Superior temporal gyrus (tissue), 1 donor: Measurements from ENCODE around the gene VPS26B.
A peak's percentile ranks its signal among the peaks of the same experiment; 100 is the strongest.
"Not testable (repeated sequence)": the region's sequence is repeated elsewhere in the genome, so short reads cannot be mapped to it uniquely, and the experiment has no call there.

Experiments used
- DNase-seq: peaks from one replicate; pipeline ENCODE4 v3.0.0-alpha.2; 2016; ENCODE audit errors: extremely low spot score

Gene VPS26B

GRCh38 chr11:134231958-134232659 is 7.6 kb downstream of the VPS26B start:
- no peak for DNase-seq

GRCh38 chr11:134233729-134234179 is 9.3 kb downstream of the VPS26B start:
- DNase-seq, result no peak

- DNase-seq, result no peak
These were observed 10.9 kb downstream of the VPS26B start for GRCh38 chr11:134235399-134235798.

- DNase-seq, result no peak
These were observed 12.5 kb downstream of the VPS26B start for GRCh38 chr11:134236834-134237556.

GRCh38 chr11:134237557-134237922 is 13.1 kb downstream of the VPS26B start:
- no peak for DNase-seq

GRCh38 chr11:134238956-134239355 is 14.5 kb downstream of the VPS26B start:
- no peak for DNase-seq

- DNase-seq, result no peak
These were observed 16.1 kb downstream of the VPS26B start for GRCh38 chr11:134240592-134240991.

- no peak for DNase-seq
These were observed 17.9 kb downstream of the VPS26B start for GRCh38 chr11:134242376-134242775.

- DNase-seq, result no peak
These were observed 19.4 kb downstream of the VPS26B start for GRCh38 chr11:134243913-134244312.

GRCh38 chr11:134244593-134244992 is 20.1 kb downstream of the VPS26B start:
- no peak for DNase-seq

- no peak for DNase-seq
These were observed 21.0 kb downstream of the VPS26B start for GRCh38 chr11:134245434-134245833.

GRCh38 chr11:134246100-134246499 is 21.6 kb downstream of the VPS26B start:
- no peak for DNase-seq

GRCh38 chr11:134246678-134247077 is 22.2 kb downstream of the VPS26B start:
- no peak for DNase-seq

- no peak for DNase-seq
These were observed 24.5 kb downstream of the VPS26B start for GRCh38 chr11:134248910-134249480.

GRCh38 chr11:134250246-134250645 is 25.8 kb downstream of the VPS26B start:
- no peak for DNase-seq

GRCh38 chr11:134250675-134251074 is 26.2 kb downstream of the VPS26B start:
- no peak for DNase-seq

- peak; percentile 26 for DNase-seq
These were observed 28.1 kb downstream of the VPS26B start for GRCh38 chr11:134252346-134253187.

- peak; percentile 99 for DNase-seq
These were observed 28.9 kb downstream of the VPS26B start, which contains the start of the genes ACAD8 and THYN1 for GRCh38 chr11:134253188-134253993. Gene ACAD8 (plus strand): TSS chr11:134253568. CDS start chr11:134253601, 33 bp downstream. Gene THYN1 (minus strand): TSS chr11:134253352. CDS start chr11:134252882, 470 bp downstream.

GRCh38 chr11:134254433-134255183 is 30.1 kb downstream of the VPS26B start:
- DNase-seq, result no peak

- not testable (repeated sequence) for DNase-seq
These were observed 30.7 kb downstream of the VPS26B start for GRCh38 chr11:134255184-134255561.
